Neural cell (in vitro differentiated cells): ENCODE measurements around the gene ARL4A.

Experiments used
- EZH2 ChIP-seq: fragments of 200-600, 300-800 bp; shearing (Covaris generic), sonication (generic); IDR thresholded peaks from 2 replicates; pipeline ENCODE4 v1.6.1; 2014; ENCODE audit warnings: antibody characterized with exemption, low read length, borderline replicate concordance, mild to moderate bottlenecking; ENCODE audit not compliant: insufficient read depth, poor library complexity, severe bottlenecking
- POLR2AphosphoS5 ChIP-seq: IDR thresholded peaks from 2 replicates; pipeline ENCODE4 v1.6.1; 2012

- TF ChIP-seq POLR2AphosphoS5, result no peak
- no peak for TF ChIP-seq EZH2
Observed at GRCh38 chr7:12689451-12689850, 2.0 kb downstream of the ARL4A start.
